Adipocyte (in vitro differentiated cells): Measurements from ENCODE around the gene ZBTB46.

Source experiments
- DNase-seq: peaks from one replicate; pipeline ENCODE4 v3.0.0-alpha.2; 2015; ENCODE audit warnings: low read depth
- H3K27me3 ChIP-seq: replicated peaks from 2 replicates; pipeline ENCODE4 v1.7.0; 2013; ENCODE audit warnings: mild to moderate bottlenecking, low read length, moderate library complexity; ENCODE audit not compliant: control insufficient read depth, insufficient read depth
- H3K36me3 ChIP-seq: 2 replicates; pipeline ENCODE4 v1.7.0; 2013; ENCODE audit warnings: low read length, mild to moderate bottlenecking, moderate library complexity; ENCODE audit not compliant: control insufficient read depth, insufficient read depth, severe bottlenecking
- H3K4me1 ChIP-seq: 2 replicates; pipeline ENCODE4 v1.7.0; 2013; ENCODE audit warnings: mild to moderate bottlenecking, low read length, moderate library complexity; ENCODE audit not compliant: control insufficient read depth, insufficient read depth
- H3K4me3 ChIP-seq: 2 replicates; pipeline ENCODE4 v1.7.0; 2013; ENCODE audit warnings: mild to moderate bottlenecking, low read length, moderate library complexity
- H3K9ac ChIP-seq: 2 replicates; pipeline ENCODE4 v1.7.0; 2013; ENCODE audit warnings: mild to moderate bottlenecking, low read length, moderate library complexity
- H3K9me3 ChIP-seq: 2 replicates; pipeline ENCODE4 v1.7.0; 2013; ENCODE audit warnings: mild to moderate bottlenecking, low read length, moderate library complexity; ENCODE audit not compliant: control insufficient read depth

ZBTB46 gene

GRCh38 chr20:63791497-63792156 lies 39.4 kb downstream of the ZBTB46 start:
- Histone ChIP-seq H3K9ac (no peak overlapping the region), H3K36me3 (no peaks in the 10 kb centered on the region), H3K4me1 (no peaks in the 10 kb centered on the region), H3K9me3 (no peaks in the 10 kb centered on the region), H3K27me3 (peaks cover 16% of the 10 kb centered on the region), H3K4me3 (no peak overlapping the region)
- no peak for DNase-seq

- no peak overlapping the region for H3K9ac ChIP-seq
- peaks cover 15% of the 10 kb centered on the region for H3K27me3 ChIP-seq
- H3K9me3 ChIP-seq, result no peaks in the 10 kb centered on the region
- H3K4me3 ChIP-seq, result no peak overlapping the region
- H3K4me1 ChIP-seq, result no peaks in the 10 kb centered on the region
- H3K36me3 ChIP-seq, result no peaks in the 10 kb centered on the region
- no peak for DNase-seq
These were observed 40.4 kb downstream of the ZBTB46 start for GRCh38 chr20:63790572-63791168.

- no peak overlapping the region for H3K4me3 ChIP-seq
- no peaks in the 10 kb centered on the region for H3K36me3 ChIP-seq
- DNase-seq, result no peak
These were observed 41.1 kb downstream of the ZBTB46 start for GRCh38 chr20:63789836-63790571.

GRCh38 chr20:63787749-63788148 lies 43.3 kb downstream of the ZBTB46 start:
- DNase-seq, result no peak
- Histone ChIP-seq H3K4me3 (no peak overlapping the region), H3K36me3 (no peaks in the 10 kb centered on the region), H3K4me1 (no peaks in the 10 kb centered on the region), H3K9me3 (no peaks in the 10 kb centered on the region), H3K27me3 (peaks cover 8% of the 10 kb centered on the region), H3K9ac (no peak overlapping the region)

More at GRCh38 chr20:63789836-63790571, 41.1 kb downstream of the ZBTB46 start:
- H3K9ac ChIP-seq, result no peak overlapping the region
- no peaks in the 10 kb centered on the region for H3K4me1 ChIP-seq
- peaks cover 9% of the 10 kb centered on the region for H3K27me3 ChIP-seq
- no peaks in the 10 kb centered on the region for H3K9me3 ChIP-seq

GRCh38 chr20:63787302-63787701 lies 43.8 kb downstream of the ZBTB46 start:
- Histone ChIP-seq H3K9ac (no peak overlapping the region), H3K4me1 (no peaks in the 10 kb centered on the region), H3K9me3 (no peaks in the 10 kb centered on the region), H3K27me3 (peaks cover 8% of the 10 kb centered on the region), H3K36me3 (no peaks in the 10 kb centered on the region), H3K4me3 (no peak overlapping the region)
- no peak for DNase-seq

- Histone ChIP-seq H3K4me1 (no peaks in the 10 kb centered on the region), H3K9me3 (no peaks in the 10 kb centered on the region)
- no peak for DNase-seq
These were observed 45.4 kb downstream of the ZBTB46 start for GRCh38 chr20:63785691-63786131.

GRCh38 chr20:63783970-63784369 lies 47.1 kb downstream of the ZBTB46 start:
- H3K4me3 ChIP-seq, result no peak overlapping the region
- H3K9ac ChIP-seq, result no peak overlapping the region
- no peaks in the 10 kb centered on the region for H3K36me3 ChIP-seq
- no peaks in the 10 kb centered on the region for H3K4me1 ChIP-seq
- DNase-seq, result no peak
- peaks cover 3% of the 10 kb centered on the region for H3K27me3 ChIP-seq
- no peaks in the 10 kb centered on the region for H3K9me3 ChIP-seq

More at GRCh38 chr20:63785691-63786131, 45.4 kb downstream of the ZBTB46 start:
- Histone ChIP-seq H3K4me3 (no peak overlapping the region), H3K9ac (no peak overlapping the region), H3K27me3 (peaks cover 5% of the 10 kb centered on the region), H3K36me3 (no peaks in the 10 kb centered on the region)

- Histone ChIP-seq H3K27me3 (no peaks in the 10 kb centered on the region), H3K9me3 (no peaks in the 10 kb centered on the region), H3K4me1 (no peaks in the 10 kb centered on the region), H3K4me3 (no peak overlapping the region), H3K9ac (no peak overlapping the region), H3K36me3 (no peaks in the 10 kb centered on the region)
- DNase-seq, result no peak
These were observed 48.5 kb downstream of the ZBTB46 start for GRCh38 chr20:63782521-63782971.

- no peak overlapping the region for H3K4me3 ChIP-seq
- no peak for DNase-seq
- H3K9me3 ChIP-seq, result no peaks in the 10 kb centered on the region
- H3K36me3 ChIP-seq, result no peaks in the 10 kb centered on the region
- H3K27me3 ChIP-seq, result no peaks in the 10 kb centered on the region
- H3K4me1 ChIP-seq, result no peaks in the 10 kb centered on the region
- no peak overlapping the region for H3K9ac ChIP-seq
These were observed 49.0 kb downstream of the ZBTB46 start for GRCh38 chr20:63782051-63782471.

- H3K27me3 ChIP-seq, result no peaks in the 10 kb centered on the region
- no peak for DNase-seq
- H3K36me3 ChIP-seq, result no peaks in the 10 kb centered on the region
- H3K4me1 ChIP-seq, result no peaks in the 10 kb centered on the region
- no peak overlapping the region for H3K9ac ChIP-seq
- no peak overlapping the region for H3K4me3 ChIP-seq
- no peaks in the 10 kb centered on the region for H3K9me3 ChIP-seq
These were observed 49.9 kb downstream of the ZBTB46 start for GRCh38 chr20:63781181-63781580.

GRCh38 chr20:63778857-63779256 lies 52.2 kb downstream of the ZBTB46 start:
- Histone ChIP-seq H3K9me3 (no peaks in the 10 kb centered on the region), H3K27me3 (peaks cover 4% of the 10 kb centered on the region), H3K4me1 (no peaks in the 10 kb centered on the region), H3K9ac (no peak overlapping the region), H3K4me3 (no peak overlapping the region), H3K36me3 (no peaks in the 10 kb centered on the region)
- no peak for DNase-seq
